Cardiac fibroblast (primary cell): ENCODE data around the gene KPNA1.

Experiments
- DNase-seq, 2 donors: peaks; one replicate each; pipeline versions ENCODE4 v3.0.0 to v3.0.0-alpha.2; 2010; ENCODE audit warnings: low read depth in 2 of 2
- H3K4me3 ChIP-seq, 2 donors: replicated peaks in 1 of 2; 1 replicate in 1 of 2; 2 replicates in 1 of 2; pipeline ENCODE4 v1.5.1; 2011; ENCODE audit warnings: low read depth in 2 of 2, low read length in 2 of 2, mild to moderate bottlenecking in 2 of 2, moderate library complexity in 1 of 2
- CTCF ChIP-seq: IDR thresholded peaks from one replicate; pipeline ENCODE4 v1.5.1; 2011; ENCODE audit warnings: low read depth, mild to moderate bottlenecking, low read length, inconsistent platforms

The KPNA1 gene

GRCh38 chr3:122421836-122422235 lies 92.9 kb downstream of the KPNA1 start:
- no peak for TF ChIP-seq CTCF
- no peak for DNase-seq
- H3K4me3 ChIP-seq, result no peak overlapping the region

- H3K4me3 ChIP-seq, result no peak overlapping the region
- no peak for TF ChIP-seq CTCF
- no peak for DNase-seq
Measured at GRCh38 chr3:122421101-122421500, 93.6 kb downstream of the KPNA1 start.

- no peak for TF ChIP-seq CTCF
- no peak for DNase-seq
- peak overlapping the region; percentile 84 to 85 for H3K4me3 ChIP-seq
Measured at GRCh38 chr3:122416966-122417365, 97.8 kb downstream of the KPNA1 start.

GRCh38 chr3:122415762-122416654 lies 98.7 kb downstream of the KPNA1 start, which contains the start of gene WDR5B:
Gene WDR5B, minus strand, starts transcription at chr3:122416062. Its CDS starts 534 bp downstream, at chr3:122415528.
- peak within 1 kb of the TSS; percentile 84 to 85 for H3K4me3 ChIP-seq
- TF ChIP-seq CTCF, result no peak
- peak; percentile 98 to 99 for DNase-seq

GRCh38 chr3:122415104-122415744 lies 99.5 kb downstream of the KPNA1 start:
- peak overlapping the region; percentile 84 to 85 for H3K4me3 ChIP-seq
- DNase-seq, result peak; percentile 40 to 51
- TF ChIP-seq CTCF, result no peak

- TF ChIP-seq CTCF, result no peak
- DNase-seq, result no peak
- no peak overlapping the region for H3K4me3 ChIP-seq
Measured at GRCh38 chr3:122414391-122414790, 100.3 kb downstream of the KPNA1 start.
